NCI-H524 treated with DMSO at 0.1 percent for 48 hours (cell line): ENCODE results near the gene KCNK6.
"Not testable (repeated sequence)": the region's sequence is repeated elsewhere in the genome, so short reads cannot be mapped to it uniquely, and the experiment has no call there.

Experiments
- DNase-seq: peaks from one replicate; lab custom pipeline; 2025; lab: John Stamatoyannopoulos, UW

KCNK6 gene

GRCh38 chr19:38362076-38362945 lies 42.7 kb downstream of the KCNK6 start:
- DNase-seq = peak; percentile 17

- not testable (repeated sequence) for DNase-seq
Observed at GRCh38 chr19:38362946-38363688, 43.5 kb downstream of the KCNK6 start.

GRCh38 chr19:38367041-38367440 lies 47.4 kb downstream of the KCNK6 start:
- no peak for DNase-seq

- DNase-seq = no peak
Observed at GRCh38 chr19:38369584-38369983, 49.9 kb downstream of the KCNK6 start.

DNA sequence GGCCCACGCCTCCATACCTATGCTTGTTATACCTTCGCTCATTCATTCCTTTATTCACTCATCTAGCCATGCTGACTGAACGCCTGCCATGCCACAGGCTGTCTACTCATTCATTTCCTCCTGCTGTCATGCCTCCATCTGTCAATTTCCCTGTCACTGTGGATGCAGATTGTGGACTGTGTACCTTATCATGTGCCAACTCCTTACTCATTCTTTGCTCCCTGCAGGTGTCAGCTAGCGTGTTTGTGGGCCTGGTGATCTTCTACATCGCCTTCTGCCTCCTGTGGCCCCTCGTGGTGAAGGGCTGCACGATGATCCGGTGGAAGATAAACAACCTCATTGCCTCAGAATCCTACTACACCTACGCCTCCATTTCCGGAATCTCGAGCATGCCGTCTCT lies 50.7 kb downstream of the KCNK6 start:
- no peak for DNase-seq

- DNase-seq = no peak
Observed at GRCh38 chr19:38371081-38371480, 51.4 kb downstream of the KCNK6 start.

DNA sequence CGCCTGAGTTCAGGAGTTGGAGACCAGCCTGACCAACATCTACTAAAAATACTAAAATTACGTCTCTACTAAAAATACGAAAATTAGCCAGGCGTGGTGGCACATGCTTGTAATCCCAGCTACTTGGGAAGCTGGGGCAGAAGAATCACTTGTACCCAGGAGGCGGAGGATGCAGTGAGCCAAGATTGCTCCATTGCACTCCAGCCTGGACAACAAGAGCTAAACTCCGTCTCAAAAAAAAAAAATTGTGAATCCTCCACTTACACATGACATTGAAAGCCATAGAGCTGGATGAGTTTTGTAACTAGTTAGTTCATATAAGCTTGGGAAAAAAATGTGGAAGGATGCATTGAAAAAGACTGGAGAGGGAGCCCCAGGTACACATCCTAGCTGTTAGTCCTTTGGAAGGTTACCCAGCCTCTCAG lies 54.3 kb downstream of the KCNK6 start:
- DNase-seq = no peak

GRCh38 chr19:38374332-38375097 lies 54.9 kb downstream of the KCNK6 start, which contains the start of gene PSMD8:
TSS of gene PSMD8 (plus strand) at chr19:38374571. CDS start at chr19:38374602, 31 bp downstream.
- DNase-seq = peak; percentile 98

DNA sequence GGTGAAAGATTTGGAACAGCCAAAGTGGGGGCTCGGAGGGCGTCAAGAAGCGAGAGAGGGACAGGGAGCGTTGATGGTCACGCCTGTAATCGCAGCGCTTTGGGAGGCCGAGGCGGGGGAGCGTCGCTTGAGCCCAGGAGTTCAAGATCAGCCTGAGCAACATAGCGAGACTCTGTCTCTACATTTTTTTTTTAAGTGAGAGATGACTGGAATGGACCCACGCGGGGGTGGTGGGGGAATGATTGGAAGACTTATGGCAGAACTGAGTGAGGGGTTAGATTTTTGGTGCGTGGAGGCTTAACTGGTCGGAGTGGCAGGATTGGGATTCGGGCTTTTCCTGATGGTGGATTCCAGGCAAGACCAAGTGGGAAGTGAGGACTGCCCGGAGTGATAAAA lies 55.5 kb downstream of the KCNK6 start:
- DNase-seq = no peak

DNA sequence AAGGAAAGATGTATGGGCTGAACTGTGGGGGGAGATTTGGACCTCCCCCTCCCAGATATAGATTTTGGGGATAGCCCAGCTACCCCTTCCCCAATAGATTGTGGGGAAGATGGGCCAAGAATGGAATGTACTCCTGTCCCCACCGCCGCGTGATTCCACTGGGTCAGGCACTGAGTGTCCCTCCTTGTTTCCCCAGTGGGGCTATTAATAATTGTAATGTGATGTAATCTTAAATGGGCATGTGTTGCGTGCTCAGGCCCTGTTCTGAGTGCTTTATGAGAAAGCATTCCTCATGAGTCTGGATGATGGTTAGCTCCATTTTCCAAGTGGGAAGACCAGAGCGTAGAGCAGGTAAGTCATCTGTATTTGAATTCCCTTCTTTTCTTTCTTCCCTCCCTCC lies 56.1 kb downstream of the KCNK6 start:
- no peak for DNase-seq

- no peak for DNase-seq
Observed at GRCh38 chr19:38376576-38376975, 56.9 kb downstream of the KCNK6 start.

- DNase-seq = no peak
Observed at GRCh38 chr19:38377052-38377451, 57.4 kb downstream of the KCNK6 start.

- DNase-seq = no peak
Observed at GRCh38 chr19:38378866-38379265, 59.2 kb downstream of the KCNK6 start.

DNA sequence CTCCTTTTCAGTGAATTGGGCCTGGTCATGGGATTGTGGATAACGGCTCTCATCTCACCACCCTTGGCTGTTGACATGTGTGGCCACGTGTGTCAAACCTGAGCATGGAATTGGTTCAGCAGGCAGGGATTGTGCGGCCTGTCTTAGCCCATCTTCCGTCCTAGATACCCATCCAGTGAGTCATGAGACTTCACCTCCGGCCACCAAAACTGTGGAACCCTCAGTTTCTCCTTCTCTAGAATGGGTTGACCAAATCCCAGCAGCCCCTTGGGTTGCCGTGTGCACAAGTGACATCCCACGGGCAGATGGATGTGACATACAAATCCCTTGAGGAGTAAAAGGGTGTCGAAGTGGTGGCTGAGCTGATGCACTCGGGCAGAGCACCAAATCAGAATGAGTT lies 61.5 kb downstream of the KCNK6 start:
- DNase-seq = no peak
